Measurements from ENCODE around the gene UBE2S.

- TF ChIP-seq, protein P1, sequence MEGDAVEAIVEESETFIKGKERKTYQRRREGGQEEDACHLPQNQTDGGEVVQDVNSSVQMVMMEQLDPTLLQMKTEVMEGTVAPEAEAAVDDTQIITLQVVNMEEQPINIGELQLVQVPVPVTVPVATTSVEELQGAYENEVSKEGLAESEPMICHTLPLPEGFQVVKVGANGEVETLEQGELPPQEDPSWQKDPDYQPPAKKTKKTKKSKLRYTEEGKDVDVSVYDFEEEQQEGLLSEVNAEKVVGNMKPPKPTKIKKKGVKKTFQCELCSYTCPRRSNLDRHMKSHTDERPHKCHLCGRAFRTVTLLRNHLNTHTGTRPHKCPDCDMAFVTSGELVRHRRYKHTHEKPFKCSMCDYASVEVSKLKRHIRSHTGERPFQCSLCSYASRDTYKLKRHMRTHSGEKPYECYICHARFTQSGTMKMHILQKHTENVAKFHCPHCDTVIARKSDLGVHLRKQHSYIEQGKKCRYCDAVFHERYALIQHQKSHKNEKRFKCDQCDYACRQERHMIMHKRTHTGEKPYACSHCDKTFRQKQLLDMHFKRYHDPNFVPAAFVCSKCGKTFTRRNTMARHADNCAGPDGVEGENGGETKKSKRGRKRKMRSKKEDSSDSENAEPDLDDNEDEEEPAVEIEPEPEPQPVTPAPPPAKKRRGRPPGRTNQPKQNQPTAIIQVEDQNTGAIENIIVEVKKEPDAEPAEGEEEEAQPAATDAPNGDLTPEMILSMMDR (IDR thresholded peaks at IDR 0.05), result no peak; the same call in 1 of the 2 replicates
- TF ChIP-seq, protein P2, sequence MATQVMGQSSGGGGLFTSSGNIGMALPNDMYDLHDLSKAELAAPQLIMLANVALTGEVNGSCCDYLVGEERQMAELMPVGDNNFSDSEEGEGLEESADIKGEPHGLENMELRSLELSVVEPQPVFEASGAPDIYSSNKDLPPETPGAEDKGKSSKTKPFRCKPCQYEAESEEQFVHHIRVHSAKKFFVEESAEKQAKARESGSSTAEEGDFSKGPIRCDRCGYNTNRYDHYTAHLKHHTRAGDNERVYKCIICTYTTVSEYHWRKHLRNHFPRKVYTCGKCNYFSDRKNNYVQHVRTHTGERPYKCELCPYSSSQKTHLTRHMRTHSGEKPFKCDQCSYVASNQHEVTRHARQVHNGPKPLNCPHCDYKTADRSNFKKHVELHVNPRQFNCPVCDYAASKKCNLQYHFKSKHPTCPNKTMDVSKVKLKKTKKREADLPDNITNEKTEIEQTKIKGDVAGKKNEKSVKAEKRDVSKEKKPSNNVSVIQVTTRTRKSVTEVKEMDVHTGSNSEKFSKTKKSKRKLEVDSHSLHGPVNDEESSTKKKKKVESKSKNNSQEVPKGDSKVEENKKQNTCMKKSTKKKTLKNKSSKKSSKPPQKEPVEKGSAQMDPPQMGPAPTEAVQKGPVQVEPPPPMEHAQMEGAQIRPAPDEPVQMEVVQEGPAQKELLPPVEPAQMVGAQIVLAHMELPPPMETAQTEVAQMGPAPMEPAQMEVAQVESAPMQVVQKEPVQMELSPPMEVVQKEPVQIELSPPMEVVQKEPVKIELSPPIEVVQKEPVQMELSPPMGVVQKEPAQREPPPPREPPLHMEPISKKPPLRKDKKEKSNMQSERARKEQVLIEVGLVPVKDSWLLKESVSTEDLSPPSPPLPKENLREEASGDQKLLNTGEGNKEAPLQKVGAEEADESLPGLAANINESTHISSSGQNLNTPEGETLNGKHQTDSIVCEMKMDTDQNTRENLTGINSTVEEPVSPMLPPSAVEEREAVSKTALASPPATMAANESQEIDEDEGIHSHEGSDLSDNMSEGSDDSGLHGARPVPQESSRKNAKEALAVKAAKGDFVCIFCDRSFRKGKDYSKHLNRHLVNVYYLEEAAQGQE (IDR thresholded peaks at IDR 0.05; ENCODE audit: insufficient read depth in 1 of 2, low read depth in 2 of 2, low read length in 1 of 2), result no peak
These were observed 45.3 kb upstream of the UBE2S start for GRCh38 chr19:55452749-55453346.
